Activated CD8-positive, alpha-beta memory T cell treated with anti-CD3 and anti-CD28 coated beads for 36 hours (primary cell): Measurements from ENCODE around the gene ZNF536. TPM values are rescaled to one million over a fixed set of nuclear protein-coding genes. Genes with fewer than 3 reads are reported as not detected.
"Not testable (repeated sequence)": the region's sequence is repeated elsewhere in the genome, so short reads cannot be mapped to it uniquely, and the experiment has no call there.

ENCODE experiments used
- CTCF ChIA-PET: fragments of 350-600 bp; sonication (Branson Sonifier 250); formaldehyde crosslinking; loops from one replicate; lab custom pipeline; 2021; ENCODE audit warnings: antibody characterized with exemption; lab: Charles Lee
- POLR2A ChIA-PET: fragments of 350-600 bp; sonication (Branson Sonifier 250); formaldehyde crosslinking; loops from one replicate; lab custom pipeline; 2021; ENCODE audit warnings: antibody characterized with exemption; lab: Charles Lee
- total RNA-seq, 2 experiments: library from RNA; stranded (reverse); gene quantifications; one replicate each; pipeline ENCODE4 v1.2.3, GENCODE V29; 2021

Gene ZNF536
- total RNA-seq, 2 experiments from 2014 or later = not detected

DNA sequence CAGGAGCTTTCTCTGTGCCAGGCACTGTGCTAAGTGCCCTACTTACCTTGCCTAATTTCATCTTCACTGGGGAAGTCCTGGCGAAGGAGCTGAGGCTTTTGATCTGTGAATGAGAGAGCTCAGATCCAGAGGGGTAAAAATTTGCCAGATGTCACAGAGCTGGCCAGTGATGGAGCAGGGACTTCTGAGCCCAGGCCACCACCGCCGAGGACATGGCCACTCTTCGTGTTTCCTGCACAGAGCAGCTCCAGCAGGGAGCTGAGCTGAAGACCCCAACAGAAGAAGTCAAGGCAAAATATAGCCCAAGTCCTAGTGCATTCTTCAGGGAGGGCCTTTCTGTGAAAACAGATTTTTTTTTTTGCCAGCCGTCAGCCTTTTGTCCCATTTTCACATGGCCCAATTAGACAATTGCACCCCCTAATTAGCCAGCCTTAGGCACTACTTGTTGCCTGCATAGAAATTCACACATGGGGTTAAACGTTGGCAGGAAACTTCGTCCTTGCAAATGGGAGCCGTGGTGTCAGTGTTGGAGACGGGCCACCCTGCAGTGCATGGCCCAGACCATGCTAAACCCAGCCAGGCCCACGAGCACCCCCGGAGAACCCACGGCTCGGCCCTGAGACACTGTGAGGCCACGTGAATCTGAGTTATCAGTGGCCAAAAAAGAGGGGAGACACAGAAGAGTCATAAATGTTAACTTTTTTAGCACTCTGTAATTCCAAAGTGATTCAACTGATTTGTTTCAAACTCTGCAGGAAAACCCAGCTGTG, 7.8 kb downstream of the ZNF536 start:
- POLR2A ChIA-PET = no interaction called here
- CTCF ChIA-PET = interaction anchor here (0.5 kb wide), 1 partner anchor 17 kb away, joined by 3 read pairs; no protein-coding TSS in a partner anchor

DNA sequence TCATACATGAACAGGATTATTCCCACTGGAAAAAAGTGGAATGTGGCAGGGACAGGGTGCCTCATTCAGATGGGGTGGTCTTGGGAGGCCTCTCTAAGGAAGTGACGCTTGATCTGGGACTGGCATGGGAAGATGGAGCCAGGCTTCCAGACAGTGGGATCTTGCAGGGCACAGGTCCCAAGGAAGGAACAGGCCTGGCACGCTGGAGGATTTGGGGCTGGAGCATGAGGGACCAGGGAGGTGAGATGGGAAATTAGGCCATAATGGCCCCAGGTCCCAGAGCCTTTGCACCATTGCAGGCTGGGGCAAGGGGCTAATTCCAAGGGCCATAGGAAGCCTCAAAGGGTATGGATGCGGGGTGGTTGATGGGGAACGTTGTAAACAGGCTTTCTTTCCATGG, 9.2 kb downstream of the ZNF536 start:
- ChIA-PET POLR2A (no interaction called here), CTCF (no interaction called here)

DNA sequence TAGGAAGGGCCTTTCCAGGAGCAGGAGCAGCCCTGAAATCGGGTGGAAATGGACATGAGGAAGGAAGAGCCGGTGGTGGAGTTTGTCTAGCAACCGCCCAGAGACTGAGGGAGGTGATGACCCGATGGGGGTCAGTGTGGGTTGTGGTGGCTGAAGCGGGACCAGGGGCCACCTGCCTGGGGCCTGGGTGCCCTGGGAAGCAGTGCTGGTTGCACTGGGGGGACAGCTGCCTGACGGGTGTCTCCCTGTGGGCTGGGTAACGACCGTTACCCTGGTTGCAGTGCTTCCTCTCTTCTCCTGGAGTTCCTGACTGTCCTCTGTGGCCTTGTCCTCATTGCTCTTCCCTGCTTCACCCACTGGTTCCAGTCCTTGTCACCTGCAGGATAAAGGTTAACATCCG, 13.0 kb downstream of the ZNF536 start:
- ChIA-PET CTCF (no interaction called here), POLR2A (no interaction called here)

DNA sequence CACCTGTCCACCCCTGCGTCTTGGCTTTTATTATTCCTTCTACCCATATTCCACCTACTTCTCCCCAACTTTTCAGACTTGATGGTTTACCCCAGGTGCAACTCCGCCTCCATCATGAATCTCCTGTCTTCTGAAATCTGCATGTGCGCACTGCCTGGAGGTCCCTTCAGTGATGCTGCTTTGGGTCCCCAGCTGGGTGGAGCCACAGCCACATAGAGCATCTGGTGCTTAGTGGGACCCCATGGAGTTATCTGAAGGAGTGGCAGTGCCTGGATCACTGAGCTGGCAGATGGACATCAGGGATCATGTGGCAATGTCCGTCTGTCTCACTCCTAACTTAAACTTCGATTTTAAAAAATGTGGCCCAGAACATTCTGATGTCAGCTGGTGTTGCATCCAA, 13.5 kb downstream of the ZNF536 start:
- POLR2A ChIA-PET = no interaction called here
- CTCF ChIA-PET = no interaction called here

DNA sequence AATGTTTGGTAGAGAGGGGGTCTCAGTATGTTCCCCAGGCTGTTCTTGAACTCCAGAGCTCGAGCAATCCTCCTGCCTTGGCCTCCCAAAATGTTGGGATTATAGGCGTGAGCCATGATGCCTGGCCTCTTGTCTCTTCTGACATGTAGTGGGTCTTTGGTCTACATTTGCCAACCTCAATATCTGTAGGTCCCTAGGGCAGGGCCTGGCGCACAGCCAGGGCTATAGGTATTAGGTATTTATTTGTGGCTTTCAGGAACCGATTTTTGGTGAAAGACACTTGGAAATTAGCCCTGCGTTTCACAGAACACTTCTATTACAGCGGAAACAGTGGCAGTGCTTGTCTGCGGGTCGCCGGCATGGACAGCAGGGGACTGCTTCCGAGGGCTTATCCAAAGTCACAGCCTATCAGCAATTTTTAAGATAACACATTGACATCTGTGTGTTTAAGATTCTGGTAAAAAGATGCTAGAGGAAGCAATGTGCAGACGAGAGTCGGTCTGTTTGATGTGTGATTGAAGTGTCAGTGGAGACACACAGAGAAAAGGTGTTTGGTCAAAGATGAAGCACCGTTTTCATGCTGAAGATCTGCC, 14.5 kb downstream of the ZNF536 start:
- CTCF ChIA-PET = no interaction called here
- POLR2A ChIA-PET = no interaction called here

DNA sequence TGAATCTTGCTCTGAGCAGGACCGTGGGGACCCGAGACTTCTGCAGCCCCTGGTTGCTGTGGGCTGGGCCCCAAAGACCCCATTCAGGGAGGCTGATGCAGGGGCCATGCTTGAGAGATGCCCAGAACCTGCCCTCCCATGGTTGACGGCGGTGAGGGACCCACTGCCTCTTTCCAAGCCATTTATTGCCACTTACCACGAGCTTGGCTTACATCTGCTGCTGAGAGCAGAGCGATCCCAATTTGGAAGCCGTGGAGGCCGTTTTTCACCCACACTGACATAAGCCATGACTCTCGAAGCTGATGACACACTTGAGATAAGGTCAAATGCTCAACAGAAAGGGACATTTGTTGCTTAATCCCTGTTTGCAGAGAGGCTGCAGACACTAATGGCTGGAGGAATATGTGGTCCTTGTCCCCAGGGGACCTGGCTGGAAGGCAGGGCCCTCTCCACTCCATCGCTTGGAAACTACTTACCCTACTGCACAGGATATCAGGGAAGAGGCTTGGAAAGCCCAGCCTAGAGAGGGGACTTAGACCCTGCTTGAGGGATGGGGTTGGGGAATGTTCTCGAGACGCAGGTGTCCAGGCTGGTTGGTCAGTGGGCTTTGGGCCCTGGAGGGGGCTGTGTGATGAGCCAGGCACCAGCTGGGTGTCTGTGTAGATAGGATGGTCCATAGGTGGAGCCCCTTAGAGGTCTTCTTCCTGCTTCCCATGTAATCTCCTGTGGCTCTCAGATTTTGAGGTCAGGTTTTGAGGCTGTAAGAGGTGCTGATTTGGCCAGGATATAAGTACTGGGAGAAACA, 15.3 kb downstream of the ZNF536 start:
- CTCF ChIA-PET = no interaction called here
- POLR2A ChIA-PET = no interaction called here

DNA sequence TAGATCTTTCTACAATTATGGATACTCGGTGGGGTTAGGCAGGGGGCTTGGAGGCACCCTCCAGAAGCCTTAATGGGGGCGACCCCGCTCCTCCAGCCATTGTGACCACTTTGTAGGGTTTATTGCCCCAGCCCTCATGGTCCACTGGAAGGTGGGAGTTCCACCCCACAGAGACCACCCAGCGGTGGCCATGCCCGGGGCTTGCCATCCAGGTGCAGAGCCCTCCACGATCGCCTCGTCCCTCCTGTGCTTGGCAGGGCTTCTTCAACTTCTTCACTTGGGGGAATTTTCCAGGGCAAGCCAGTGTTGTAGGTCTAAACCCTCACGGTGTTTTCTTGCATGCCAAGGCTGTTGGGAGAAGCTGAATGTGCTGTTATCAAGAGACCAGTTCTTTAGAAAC, 16.1 kb downstream of the ZNF536 start:
- CTCF ChIA-PET = no interaction called here
- POLR2A ChIA-PET = no interaction called here

DNA sequence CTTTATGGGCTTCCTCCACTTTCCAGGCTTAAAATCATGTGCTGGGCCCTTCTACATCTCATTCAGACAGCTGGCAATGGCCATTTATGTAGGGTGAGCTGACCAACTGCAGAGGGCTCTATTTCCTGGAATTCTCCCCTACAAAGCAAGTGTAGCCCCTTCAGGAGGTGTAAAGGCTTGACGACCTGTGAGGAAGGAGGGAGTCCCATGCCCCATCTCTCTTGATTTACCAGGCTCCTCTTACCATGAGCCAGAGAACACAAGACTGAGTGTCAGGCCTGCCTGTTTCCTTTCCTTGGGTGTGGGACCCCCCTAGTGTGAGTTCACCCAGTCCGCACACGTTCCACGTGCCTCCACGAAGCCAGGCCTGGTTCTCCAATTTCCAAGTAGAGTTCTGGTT, 16.6 kb downstream of the ZNF536 start:
- CTCF ChIA-PET = no interaction called here
- POLR2A ChIA-PET = no interaction called here

DNA sequence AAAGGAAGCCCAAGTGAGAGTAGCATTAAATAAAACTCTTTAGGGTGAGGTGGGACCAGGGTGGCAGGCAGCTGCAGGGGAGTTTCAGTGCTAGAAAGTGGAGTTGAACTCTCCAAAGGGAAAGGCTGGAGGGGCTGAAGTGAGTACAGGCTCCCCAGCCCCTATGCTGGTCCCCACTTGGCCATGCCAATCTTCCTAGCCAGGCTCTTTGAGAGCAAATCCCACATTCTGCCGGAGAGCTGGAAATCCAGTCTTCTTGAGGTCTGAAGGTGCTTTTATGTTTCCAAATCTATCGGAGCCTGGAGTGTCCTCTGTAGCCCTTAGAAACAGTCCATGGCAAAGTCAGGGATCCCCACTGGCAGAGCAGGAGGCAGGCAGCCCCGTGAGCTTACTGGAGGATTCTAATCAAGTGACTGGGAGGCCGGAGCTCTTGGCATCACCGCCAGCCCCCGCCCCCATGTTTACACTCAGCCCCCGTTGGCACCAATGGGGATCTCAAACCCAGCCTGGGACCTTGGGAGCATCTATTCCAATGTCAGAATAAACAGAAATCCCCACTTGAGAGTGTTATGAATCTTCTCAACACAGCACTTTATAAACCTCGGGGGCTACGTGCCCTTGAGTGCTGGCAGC, 18.3 kb downstream of the ZNF536 start:
- ChIA-PET CTCF (no interaction called here), POLR2A (no interaction called here)

DNA sequence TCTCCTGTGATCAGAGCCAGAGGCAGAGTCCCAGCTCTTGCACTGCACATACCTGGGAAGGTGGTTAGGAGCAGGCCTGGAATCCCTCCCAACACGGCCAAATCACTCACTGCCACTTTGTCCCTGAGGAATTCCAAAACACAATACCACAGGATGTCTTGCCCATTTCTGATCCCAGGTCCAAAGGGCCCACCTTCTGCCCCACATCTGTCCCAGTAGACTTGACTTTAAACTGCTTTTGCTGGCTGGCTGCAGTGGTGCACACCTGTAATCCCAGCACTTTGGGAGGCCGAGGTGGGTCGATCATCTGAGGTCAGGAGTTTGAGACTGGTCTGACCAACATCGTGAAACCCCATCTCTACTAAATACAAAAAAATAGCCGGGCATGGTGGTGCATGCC, 18.9 kb downstream of the ZNF536 start:
- ChIA-PET POLR2A (no interaction called here), CTCF (no interaction called here)

DNA sequence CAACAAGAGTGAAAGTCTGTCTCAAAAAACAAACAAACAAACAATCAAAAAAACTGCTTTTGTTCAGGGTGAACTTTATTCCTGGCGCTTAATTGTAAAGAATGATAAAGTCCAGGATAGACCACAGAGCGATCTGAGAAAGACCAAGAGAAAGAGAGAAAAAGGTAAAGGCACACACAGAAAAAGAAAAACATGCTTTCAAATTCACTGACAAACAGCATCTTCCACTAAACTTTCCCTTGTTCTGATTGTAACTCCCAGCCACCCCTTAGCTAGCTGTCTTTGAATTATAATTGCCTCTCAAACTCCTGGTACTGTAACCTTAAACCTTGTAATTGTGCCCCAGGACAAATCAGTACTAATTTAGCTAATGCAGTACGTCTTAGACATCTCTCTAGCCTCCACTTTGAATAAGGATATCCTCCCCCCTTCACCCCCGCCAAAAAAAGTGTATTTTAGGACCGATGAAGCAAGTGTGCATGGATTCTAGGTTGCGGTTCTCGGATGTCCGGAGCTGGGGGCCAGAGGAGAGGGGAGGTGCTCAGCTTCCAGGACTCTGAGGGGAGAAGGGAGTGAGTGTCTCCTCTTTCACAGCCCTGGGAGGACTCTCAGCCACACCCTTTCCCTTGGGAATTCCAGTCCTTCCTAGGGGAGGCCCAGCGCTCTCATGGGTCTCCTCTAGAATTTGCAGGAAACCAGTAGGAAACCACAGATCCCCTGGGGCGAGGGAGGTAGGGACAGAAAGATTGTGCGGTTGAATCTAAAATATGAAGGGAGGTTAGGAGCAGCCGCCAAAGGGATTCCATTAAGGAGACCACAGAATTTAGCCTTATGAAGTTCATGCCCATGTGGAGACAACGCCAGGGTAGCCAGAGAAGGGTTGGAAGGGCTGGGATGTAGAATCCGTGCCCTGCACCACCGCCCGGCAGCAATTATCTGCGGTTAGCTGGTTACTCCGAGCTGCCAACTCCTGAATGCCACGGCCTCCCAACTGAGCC, 19.7 kb downstream of the ZNF536 start:
- ChIA-PET CTCF (no interaction called here), POLR2A (no interaction called here)

DNA sequence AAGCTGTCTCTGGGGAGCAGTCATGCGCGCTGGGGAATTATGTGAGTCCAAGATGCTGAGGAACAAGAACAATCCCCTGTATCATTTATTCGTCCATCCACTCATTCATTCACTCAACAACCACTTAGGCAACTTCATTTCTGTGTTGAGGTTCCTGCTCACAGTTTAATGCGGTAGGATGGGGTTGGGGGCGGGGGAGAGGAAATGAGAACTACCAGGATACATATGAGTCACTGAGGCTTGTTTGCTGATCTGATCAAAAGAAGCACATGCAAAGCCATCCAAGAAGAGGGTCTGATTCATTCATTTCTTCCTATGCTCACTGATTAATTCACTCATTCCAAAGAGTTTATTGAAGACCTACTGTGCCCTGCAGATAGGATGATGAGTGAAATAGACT, 20.9 kb downstream of the ZNF536 start:
- POLR2A ChIA-PET = no interaction called here
- CTCF ChIA-PET = no interaction called here

DNA sequence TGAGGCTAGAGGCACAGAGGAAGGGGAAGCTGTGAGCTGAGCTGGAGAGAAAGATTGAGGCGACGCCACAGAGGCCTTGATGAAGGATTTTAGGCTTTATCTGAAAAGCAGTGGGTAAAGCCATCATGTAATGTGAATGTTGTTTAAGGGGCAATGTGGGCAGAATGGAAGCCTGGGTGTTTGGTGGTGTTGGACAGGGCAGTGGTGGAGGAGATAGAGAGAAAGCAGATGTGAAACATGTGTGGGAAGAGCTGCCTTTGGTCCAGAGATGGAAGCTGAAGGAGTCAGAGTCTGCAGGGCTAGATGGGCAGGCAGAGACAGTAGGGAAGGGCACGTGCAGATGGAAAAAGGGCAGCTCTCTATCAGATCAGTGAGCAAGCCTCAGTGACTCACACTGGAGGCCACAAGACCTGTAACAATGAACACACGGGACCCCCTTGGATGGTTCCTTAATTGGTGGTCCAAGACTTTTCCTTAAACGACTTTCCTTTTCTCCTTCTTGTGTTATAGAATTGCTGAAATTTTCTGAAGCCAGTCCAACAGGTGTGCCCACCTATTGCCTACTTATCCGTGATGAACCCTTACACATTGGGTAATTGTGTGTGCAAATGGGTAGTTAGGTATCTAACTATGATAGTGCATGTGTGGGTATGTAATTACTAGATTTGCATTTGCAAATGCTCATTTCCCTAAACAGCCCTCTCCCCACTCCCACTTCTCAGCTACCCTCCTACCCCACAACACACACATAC, 21.7 kb downstream of the ZNF536 start:
- POLR2A ChIA-PET = no interaction called here
- CTCF ChIA-PET = no interaction called here

DNA sequence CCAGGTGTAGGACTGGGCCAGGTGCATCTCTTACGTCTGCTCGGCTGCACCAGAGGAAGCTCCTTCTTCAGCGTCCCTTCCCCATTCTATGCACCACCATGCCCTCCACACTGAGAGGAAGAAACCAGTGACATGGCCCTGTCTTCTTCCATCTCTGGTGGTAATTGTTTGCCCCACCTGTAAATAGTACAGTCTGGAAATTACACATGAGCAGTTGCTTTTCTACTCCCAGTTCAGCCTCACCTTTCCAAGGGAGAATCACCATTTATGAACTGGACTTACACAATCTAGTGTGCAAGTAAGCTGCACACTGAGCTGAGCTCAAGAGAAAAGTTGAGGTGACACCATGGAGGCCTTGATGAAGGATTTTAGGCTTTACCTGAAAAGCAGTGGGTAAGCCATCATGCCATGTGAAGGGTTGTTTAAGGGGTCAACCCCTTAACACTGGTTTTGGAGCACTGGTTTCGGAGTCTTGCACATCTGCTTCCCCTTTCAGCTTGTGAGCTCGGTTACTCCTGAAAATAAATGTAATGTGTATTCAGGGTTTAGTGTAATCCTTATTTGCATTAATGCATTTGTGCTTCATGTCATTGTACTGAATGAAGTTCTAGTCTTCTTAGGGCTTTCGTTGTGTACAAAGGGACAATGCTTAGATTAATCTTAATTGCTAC, 22.4 kb downstream of the ZNF536 start:
- POLR2A ChIA-PET = no interaction called here
- CTCF ChIA-PET = no interaction called here

DNA sequence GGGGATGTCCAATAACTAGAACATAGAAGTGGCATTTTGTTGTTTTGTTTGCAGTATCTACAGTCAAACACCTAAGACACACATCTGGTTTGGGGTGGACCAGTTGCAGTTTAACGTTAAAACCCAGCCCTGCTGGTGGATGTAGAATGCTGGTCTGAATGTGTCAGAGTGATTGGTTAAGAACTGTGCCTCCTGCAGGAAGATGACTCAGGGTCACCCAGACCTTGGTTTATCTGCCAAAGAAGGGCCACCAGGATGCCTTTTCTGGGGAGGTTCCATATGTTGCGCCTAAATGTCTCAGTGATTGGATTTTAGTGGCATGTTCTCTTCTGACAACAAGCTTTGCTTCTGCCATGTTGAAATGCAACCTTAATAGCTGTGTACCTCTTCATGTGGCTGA, 23.1 kb downstream of the ZNF536 start:
- POLR2A ChIA-PET = no interaction called here
- CTCF ChIA-PET = no interaction called here

DNA sequence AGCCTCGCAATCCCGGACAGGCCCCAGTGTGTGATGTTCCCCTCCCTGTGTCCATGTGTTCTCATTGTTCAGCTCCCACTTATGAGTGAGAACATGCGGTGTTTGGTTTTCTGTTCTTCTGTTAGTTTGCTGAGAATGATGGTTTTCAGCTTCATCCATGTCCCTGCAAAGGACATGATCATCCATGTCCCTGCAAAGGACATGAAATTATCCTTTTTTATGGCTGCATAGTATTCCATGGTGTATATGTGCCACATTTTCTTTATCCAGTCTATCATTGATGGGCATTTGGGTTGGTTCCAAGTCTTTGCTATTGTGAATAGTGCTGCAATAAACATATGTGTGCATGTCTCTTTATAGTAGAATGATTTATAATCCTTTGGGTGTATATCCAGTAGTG, 26.4 kb downstream of the ZNF536 start:
- POLR2A ChIA-PET = not testable (repeated sequence)

DNA sequence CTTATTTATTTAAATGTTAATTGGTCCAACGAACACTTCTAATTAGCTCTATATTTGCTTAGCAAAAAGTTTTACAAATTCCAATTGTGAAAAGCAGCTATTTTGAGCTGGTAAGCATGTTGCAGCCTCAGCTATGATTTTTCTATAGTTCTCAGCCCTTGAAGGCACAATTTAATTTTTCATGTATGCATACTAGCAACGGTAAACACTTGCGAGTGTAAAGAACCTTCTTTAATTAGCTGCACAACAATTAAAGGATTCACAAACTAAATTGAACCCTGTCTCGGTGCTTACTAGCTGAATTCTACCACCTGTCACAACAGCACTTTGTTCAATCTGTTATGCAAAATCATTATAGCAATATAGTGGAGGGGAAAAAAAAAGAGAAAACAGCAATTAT, 29.8 kb downstream of the ZNF536 start:
- ChIA-PET POLR2A (no interaction called here), CTCF (no interaction called here)

More for the DNA sequence above, 26.4 kb downstream of the ZNF536 start:
- CTCF ChIA-PET = not testable (repeated sequence)
